K562 (cell line): Measurements from ENCODE around the gene SCGB3A2. TPM values are rescaled to one million over a fixed set of nuclear protein-coding genes. Genes with fewer than 3 reads are reported as not detected.

Experiments used
- ATAC-seq: fragments of 200-7000 bp; cut with Tn5 transposase; 3 replicates; pipeline ENCODE4 v1.9.1; 2020; ENCODE audit warnings: moderate library complexity
- BruUV-seq: library from RNA; stranded (reverse); fragments of 400-500 nt; replicated peaks from 2 replicates; lab custom pipeline; 2021; lab: Mats Ljungman, UMichigan
- CTCF ChIA-PET: fragments of 300-600 bp; formaldehyde crosslinking; extraction: SDS; loops from one replicate; lab custom pipeline; 2021; ENCODE audit warnings: low intra/inter-chr PET ratio; lab: Yijun Ruan, JAX
- POLR2A ChIA-PET: fragments of 300-600, 350-650 bp; sonication (Branson Sonifier 250); formaldehyde crosslinking; extraction: SDS; loops from one replicate; lab custom pipeline; 2021; ENCODE audit warnings: antibody characterized with exemption, inconsistent platforms; lab: Yijun Ruan, JAX
- DNase-seq, 4 experiments: peaks; one replicate each; pipeline versions ENCODE4 v3.0.0 to v3.0.0-alpha.2; 2011 to 2018; ENCODE audit warnings: low spot score in 3 of 4, mixed read lengths in 3 of 4; ENCODE audit errors: extremely low read depth in 1 of 4
- FAIRE-seq: peaks from 2 replicates; lab custom pipeline; 2011; peaks lifted over from hg19 to GRCh38; lab: Jason Lieb, UNC
- H2AFZ ChIP-seq: 2 replicates; pipeline ENCODE4 v1.6.0; 2011; ENCODE audit warnings: low read depth, low read length, control low read depth, inconsistent platforms
- H3K27ac ChIP-seq: fragments of 200-600 bp; 3 replicates; pipeline ENCODE4 v1.8.0; 2011; ENCODE audit warnings: low read depth, mild to moderate bottlenecking, control low read depth, inconsistent platforms, low read length, moderate library complexity, mixed read lengths; ENCODE audit errors: extremely low read depth
- H3K27me3 ChIP-seq, 2 experiments: fragments of 300-600 bp in 1 of 2; 2 replicates in 1 of 2; 3 replicates in 1 of 2; pipeline versions ENCODE4 v1.6.0 to v1.8.0; 2011; ENCODE audit warnings: inconsistent platforms in 2 of 2, low read length in 2 of 2, mild to moderate bottlenecking in 1 of 2, mixed read lengths in 1 of 2, moderate library complexity in 1 of 2; ENCODE audit not compliant: control insufficient read depth in 2 of 2, insufficient read depth in 2 of 2
- H3K36me3 ChIP-seq: fragments of 300-600 bp; 3 replicates; pipeline ENCODE4 v1.8.0; 2011; ENCODE audit warnings: mild to moderate bottlenecking, low read length, inconsistent platforms; ENCODE audit not compliant: control insufficient read depth, insufficient read depth
- H3K4me1 ChIP-seq, 2 experiments: fragments of 200-600 bp in 1 of 2; replicated peaks in 1 of 2; 2 replicates in 1 of 2; 3 replicates in 1 of 2; pipeline versions ENCODE4 v1.5.1 to v1.8.0; 2011; ENCODE audit warnings: inconsistent platforms in 2 of 2, low read length in 2 of 2, mild to moderate bottlenecking in 1 of 2, mixed read lengths in 1 of 2, moderate library complexity in 1 of 2; ENCODE audit not compliant: control insufficient read depth in 2 of 2, insufficient read depth in 2 of 2
- H3K4me2 ChIP-seq: 2 replicates; pipeline ENCODE4 v1.6.1; 2011; ENCODE audit warnings: low read length, control low read depth, inconsistent platforms, mixed read lengths; ENCODE audit not compliant: insufficient read depth
- H3K4me3 ChIP-seq: fragments of 200-600 bp; sonication (generic), shearing (Covaris generic); 2 replicates; pipeline ENCODE4 v1.5.1; 2016; ENCODE audit warnings: control low read depth, inconsistent platforms
- H3K79me2 ChIP-seq: fragments of 200-600 bp; 3 replicates; pipeline ENCODE4 v1.8.0; 2011; ENCODE audit warnings: low read length, inconsistent platforms; ENCODE audit not compliant: control insufficient read depth, insufficient read depth
- H3K9ac ChIP-seq, 2 experiments: 2 replicates each; pipeline versions ENCODE4 v1.6.0 to v1.6.1; 2011; ENCODE audit warnings: low read depth in 2 of 2, low read length in 2 of 2, control low read depth in 1 of 2, inconsistent platforms in 1 of 2, mild to moderate bottlenecking in 1 of 2, mixed read lengths in 1 of 2; ENCODE audit not compliant: insufficient read depth in 1 of 2
- H3K9me1 ChIP-seq: one replicate; pipeline ENCODE4 v1.6.0; 2011; ENCODE audit warnings: inconsistent platforms, mild to moderate bottlenecking, low read length, moderate library complexity; ENCODE audit not compliant: control insufficient read depth, insufficient read depth
- H3K9me3 ChIP-seq: replicated peaks from 2 replicates; pipeline ENCODE4 v1.5.1; 2011; ENCODE audit warnings: low read depth, low read length, inconsistent platforms; ENCODE audit not compliant: control insufficient read depth, insufficient read depth
- H4K20me1 ChIP-seq: replicated peaks from 2 replicates; pipeline ENCODE4 v1.6.1; 2011; ENCODE audit warnings: low read length, inconsistent platforms, mixed read lengths; ENCODE audit not compliant: control insufficient read depth, insufficient read depth
- C11orf30 ChIP-seq: fragments of 450-650 bp; IDR thresholded peaks from 2 replicates; pipeline ENCODE4 v1.6.1; 2016; ENCODE audit warnings: low read depth, mild to moderate bottlenecking
- CHD1 ChIP-seq: fragments of 200-600 bp; sonication (generic); IDR thresholded peaks from one replicate; pipeline ENCODE4 v1.6.1; 2012; ENCODE audit warnings: mild to moderate bottlenecking, moderate library complexity, low read length, inconsistent platforms
- MAFF ChIP-seq: IDR thresholded peaks from 2 replicates; pipeline ENCODE4 v1.6.1; 2012; ENCODE audit warnings: low read length, improper control_type of control experiment
- MAFG ChIP-seq: fragments of 450-650 bp; conservative IDR thresholded peaks from 2 replicates; pipeline ENCODE4 v1.6.1; 2016; ENCODE audit warnings: missing genetic modification characterization, missing compliant biosample characterization
- MEF2A ChIP-seq: IDR thresholded peaks from 2 replicates; pipeline ENCODE4 v1.6.1; 2011; ENCODE audit warnings: low read depth, mild to moderate bottlenecking, low read length, moderate library complexity; ENCODE audit not compliant: control insufficient read depth
- NFATC3 ChIP-seq: fragments of 450-650 bp; IDR thresholded peaks from 2 replicates; pipeline ENCODE4 v1.6.1; 2017; ENCODE audit warnings: mild to moderate bottlenecking
- PTTG1 ChIP-seq: fragments of 450-650 bp; IDR thresholded peaks from 2 replicates; pipeline ENCODE4 v1.6.1; 2016; ENCODE audit warnings: low read depth, mild to moderate bottlenecking, missing genetic modification characterization, missing compliant biosample characterization
- SMARCB1 ChIP-seq: IDR thresholded peaks from 2 replicates; pipeline ENCODE4 v1.6.1; 2011; ENCODE audit warnings: improper control_type of control experiment, low read depth; ENCODE audit not compliant: insufficient read length
- YBX1 ChIP-seq: fragments of 450-650 bp; IDR thresholded peaks from 2 replicates; pipeline ENCODE4 v1.7.1; 2016; ENCODE audit warnings: mild to moderate bottlenecking
- in situ Hi-C: fragments of 300-500 bp; cut with MboI; formaldehyde crosslinking; loops from 4 replicates; pipeline ENCODE4 v1.15.0; 2018; ENCODE audit warnings: inconsistent platforms, mixed read lengths
- intact Hi-C: fragments of 100-400 bp; cut with micrococcal nuclease; formaldehyde crosslinking; loops from 2 replicates; pipeline ENCODE4 v1.14.2; 2022
- polyA plus RNA-seq, 8 experiments: library from polyadenylated mRNA; depleted of rRNA in 4 of 8; stranded (reverse) in 5 of 8; unstranded in 3 of 8; fragments of >200 nt; fragmentation: Nextera tagmentation in 2 of 8; fragmentation: Illumina TruSeq in 1 of 8; extraction: Ambion mirVana in 2 of 8; extraction: Trizol in 1 of 8; gene quantifications; 2 replicates each; pipeline versions ENCODE4 v1.2.1 to v1.2.3, GENCODE V29; 2011 to 2014; ENCODE audit warnings: inconsistent platforms in 1 of 8, missing spikeins in 1 of 8
- total RNA-seq, 7 experiments: library from RNA; depleted of rRNA in 6 of 7; stranded (reverse); fragments of >200 nt in 6 of 7; fragmentation: Illumina TruSeq in 2 of 7; extraction: Trizol in 2 of 7; gene quantifications; 2 replicates each; pipeline versions ENCODE4 v1.2.1 to v1.2.3, GENCODE V29; 2011 to 2021; ENCODE audit warnings: low replicate concordance in 1 of 7
- TF ChIP-seq, protein P1 (sequence below): fragments of 250-450 bp; sonication (Bioruptor Pico); IDR thresholded peaks from 2 replicates; pipeline ENCODE4 v1.5.0; 2020; ENCODE audit warnings: mild to moderate bottlenecking, borderline replicate concordance
- TF ChIP-seq, protein P2 (sequence below): fragments of 200-600 bp; sonication (generic); IDR thresholded peaks from one replicate; pipeline ENCODE4 v1.6.1; 2012; ENCODE audit warnings: mild to moderate bottlenecking, low read depth, low read length, inconsistent platforms

Gene SCGB3A2
- total and polyA plus RNA-seq, 9 of the 15 experiments (the other 6 are each of a cell fraction or from before 2014, with no cell fraction given), result 0.35 TPM; not detected in 8

DNA sequence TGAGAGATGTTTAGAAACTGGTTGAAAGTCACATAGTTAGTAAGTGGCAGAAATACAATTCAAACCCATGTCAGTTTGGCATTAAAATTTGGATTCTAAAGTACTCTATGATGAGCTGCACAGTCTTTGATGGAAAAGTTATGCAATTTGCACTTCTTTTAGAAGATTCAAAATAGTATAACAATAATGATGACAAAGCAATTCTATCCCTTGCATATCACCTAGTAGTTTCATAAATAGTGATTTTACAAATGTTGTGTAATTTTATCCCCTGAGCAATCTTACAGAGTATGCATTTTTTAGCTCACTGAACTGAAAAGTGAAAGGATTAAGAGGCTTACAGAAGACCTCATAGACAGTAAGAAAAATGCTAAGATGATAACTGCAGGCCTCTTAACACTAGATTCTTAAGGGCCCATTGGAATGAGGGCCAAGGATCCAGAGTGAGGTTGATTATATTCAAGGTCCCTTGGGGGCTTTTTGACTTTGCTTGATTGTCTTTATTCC, 24.2 kb downstream of the SCGB3A2 start:
- H3K9me1 ChIP-seq, result no peaks in the 10 kb centered on the region
- intact Hi-C loops, result no loop called here
- H3K9ac ChIP-seq, result no peak overlapping the region
- no peak overlapping the region for H3K4me3 ChIP-seq
- no peaks in the 10 kb centered on the region for H3K79me2 ChIP-seq
- BruUV-seq, result no TSS peak
- no peak overlapping the region for H3K4me2 ChIP-seq
- ChIA-PET CTCF (no interaction called here), POLR2A (no interaction called here)
- no peak overlapping the region for H3K27ac ChIP-seq
- no peak for DNase-seq
- in situ Hi-C loops, result no loop called here
- no peaks in the 10 kb centered on the region for H3K36me3 ChIP-seq
- no peak overlapping the region for H2AFZ ChIP-seq
- no peaks in the 10 kb centered on the region for H3K4me1 ChIP-seq
- H3K27me3 ChIP-seq, result no peaks in the 10 kb centered on the region
- FAIRE-seq, result no peak
- no peaks in the 10 kb centered on the region for H3K9me3 ChIP-seq
- H4K20me1 ChIP-seq, result no peaks in the 10 kb centered on the region
- ATAC-seq, result no peak
- TF ChIP-seq, protein P1, sequence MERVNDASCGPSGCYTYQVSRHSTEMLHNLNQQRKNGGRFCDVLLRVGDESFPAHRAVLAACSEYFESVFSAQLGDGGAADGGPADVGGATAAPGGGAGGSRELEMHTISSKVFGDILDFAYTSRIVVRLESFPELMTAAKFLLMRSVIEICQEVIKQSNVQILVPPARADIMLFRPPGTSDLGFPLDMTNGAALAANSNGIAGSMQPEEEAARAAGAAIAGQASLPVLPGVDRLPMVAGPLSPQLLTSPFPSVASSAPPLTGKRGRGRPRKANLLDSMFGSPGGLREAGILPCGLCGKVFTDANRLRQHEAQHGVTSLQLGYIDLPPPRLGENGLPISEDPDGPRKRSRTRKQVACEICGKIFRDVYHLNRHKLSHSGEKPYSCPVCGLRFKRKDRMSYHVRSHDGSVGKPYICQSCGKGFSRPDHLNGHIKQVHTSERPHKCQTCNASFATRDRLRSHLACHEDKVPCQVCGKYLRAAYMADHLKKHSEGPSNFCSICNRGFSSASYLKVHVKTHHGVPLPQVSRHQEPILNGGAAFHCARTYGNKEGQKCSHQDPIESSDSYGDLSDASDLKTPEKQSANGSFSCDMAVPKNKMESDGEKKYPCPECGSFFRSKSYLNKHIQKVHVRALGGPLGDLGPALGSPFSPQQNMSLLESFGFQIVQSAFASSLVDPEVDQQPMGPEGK (CRISPR knock-in tag), result no peak
- TF ChIP-seq CHD1 (no peak), MAFG (tag) (peak; percentile 43; the same call in 1 of the 2 replicates), NFATC3 (no peak), MAFF (peak; percentile 41; the same call in 1 of the 2 replicates), PTTG1 (no peak), SMARCB1 (no peak), C11orf30 (peak; percentile 44; the same call in 1 of the 2 replicates), MEF2A (no peak), YBX1 (no peak)
- TF ChIP-seq, protein P2, sequence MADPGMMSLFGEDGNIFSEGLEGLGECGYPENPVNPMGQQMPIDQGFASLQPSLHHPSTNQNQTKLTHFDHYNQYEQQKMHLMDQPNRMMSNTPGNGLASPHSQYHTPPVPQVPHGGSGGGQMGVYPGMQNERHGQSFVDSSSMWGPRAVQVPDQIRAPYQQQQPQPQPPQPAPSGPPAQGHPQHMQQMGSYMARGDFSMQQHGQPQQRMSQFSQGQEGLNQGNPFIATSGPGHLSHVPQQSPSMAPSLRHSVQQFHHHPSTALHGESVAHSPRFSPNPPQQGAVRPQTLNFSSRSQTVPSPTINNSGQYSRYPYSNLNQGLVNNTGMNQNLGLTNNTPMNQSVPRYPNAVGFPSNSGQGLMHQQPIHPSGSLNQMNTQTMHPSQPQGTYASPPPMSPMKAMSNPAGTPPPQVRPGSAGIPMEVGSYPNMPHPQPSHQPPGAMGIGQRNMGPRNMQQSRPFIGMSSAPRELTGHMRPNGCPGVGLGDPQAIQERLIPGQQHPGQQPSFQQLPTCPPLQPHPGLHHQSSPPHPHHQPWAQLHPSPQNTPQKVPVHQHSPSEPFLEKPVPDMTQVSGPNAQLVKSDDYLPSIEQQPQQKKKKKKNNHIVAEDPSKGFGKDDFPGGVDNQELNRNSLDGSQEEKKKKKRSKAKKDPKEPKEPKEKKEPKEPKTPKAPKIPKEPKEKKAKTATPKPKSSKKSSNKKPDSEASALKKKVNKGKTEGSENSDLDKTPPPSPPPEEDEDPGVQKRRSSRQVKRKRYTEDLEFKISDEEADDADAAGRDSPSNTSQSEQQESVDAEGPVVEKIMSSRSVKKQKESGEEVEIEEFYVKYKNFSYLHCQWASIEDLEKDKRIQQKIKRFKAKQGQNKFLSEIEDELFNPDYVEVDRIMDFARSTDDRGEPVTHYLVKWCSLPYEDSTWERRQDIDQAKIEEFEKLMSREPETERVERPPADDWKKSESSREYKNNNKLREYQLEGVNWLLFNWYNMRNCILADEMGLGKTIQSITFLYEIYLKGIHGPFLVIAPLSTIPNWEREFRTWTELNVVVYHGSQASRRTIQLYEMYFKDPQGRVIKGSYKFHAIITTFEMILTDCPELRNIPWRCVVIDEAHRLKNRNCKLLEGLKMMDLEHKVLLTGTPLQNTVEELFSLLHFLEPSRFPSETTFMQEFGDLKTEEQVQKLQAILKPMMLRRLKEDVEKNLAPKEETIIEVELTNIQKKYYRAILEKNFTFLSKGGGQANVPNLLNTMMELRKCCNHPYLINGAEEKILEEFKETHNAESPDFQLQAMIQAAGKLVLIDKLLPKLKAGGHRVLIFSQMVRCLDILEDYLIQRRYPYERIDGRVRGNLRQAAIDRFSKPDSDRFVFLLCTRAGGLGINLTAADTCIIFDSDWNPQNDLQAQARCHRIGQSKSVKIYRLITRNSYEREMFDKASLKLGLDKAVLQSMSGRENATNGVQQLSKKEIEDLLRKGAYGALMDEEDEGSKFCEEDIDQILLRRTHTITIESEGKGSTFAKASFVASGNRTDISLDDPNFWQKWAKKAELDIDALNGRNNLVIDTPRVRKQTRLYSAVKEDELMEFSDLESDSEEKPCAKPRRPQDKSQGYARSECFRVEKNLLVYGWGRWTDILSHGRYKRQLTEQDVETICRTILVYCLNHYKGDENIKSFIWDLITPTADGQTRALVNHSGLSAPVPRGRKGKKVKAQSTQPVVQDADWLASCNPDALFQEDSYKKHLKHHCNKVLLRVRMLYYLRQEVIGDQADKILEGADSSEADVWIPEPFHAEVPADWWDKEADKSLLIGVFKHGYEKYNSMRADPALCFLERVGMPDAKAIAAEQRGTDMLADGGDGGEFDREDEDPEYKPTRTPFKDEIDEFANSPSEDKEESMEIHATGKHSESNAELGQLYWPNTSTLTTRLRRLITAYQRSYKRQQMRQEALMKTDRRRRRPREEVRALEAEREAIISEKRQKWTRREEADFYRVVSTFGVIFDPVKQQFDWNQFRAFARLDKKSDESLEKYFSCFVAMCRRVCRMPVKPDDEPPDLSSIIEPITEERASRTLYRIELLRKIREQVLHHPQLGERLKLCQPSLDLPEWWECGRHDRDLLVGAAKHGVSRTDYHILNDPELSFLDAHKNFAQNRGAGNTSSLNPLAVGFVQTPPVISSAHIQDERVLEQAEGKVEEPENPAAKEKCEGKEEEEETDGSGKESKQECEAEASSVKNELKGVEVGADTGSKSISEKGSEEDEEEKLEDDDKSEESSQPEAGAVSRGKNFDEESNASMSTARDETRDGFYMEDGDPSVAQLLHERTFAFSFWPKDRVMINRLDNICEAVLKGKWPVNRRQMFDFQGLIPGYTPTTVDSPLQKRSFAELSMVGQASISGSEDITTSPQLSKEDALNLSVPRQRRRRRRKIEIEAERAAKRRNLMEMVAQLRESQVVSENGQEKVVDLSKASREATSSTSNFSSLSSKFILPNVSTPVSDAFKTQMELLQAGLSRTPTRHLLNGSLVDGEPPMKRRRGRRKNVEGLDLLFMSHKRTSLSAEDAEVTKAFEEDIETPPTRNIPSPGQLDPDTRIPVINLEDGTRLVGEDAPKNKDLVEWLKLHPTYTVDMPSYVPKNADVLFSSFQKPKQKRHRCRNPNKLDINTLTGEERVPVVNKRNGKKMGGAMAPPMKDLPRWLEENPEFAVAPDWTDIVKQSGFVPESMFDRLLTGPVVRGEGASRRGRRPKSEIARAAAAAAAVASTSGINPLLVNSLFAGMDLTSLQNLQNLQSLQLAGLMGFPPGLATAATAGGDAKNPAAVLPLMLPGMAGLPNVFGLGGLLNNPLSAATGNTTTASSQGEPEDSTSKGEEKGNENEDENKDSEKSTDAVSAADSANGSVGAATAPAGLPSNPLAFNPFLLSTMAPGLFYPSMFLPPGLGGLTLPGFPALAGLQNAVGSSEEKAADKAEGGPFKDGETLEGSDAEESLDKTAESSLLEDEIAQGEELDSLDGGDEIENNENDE, result no peak
